DOHH2 (cell line): ENCODE data around the gene DNAJC15.

ENCODE experiments used
- EZH2phosphoT487 ChIP-seq: fragments of 200-600 bp; sonication (generic); IDR thresholded peaks from 2 replicates; pipeline ENCODE4 v1.6.1; 2017; ENCODE audit warnings: borderline replicate concordance, mild to moderate bottlenecking, antibody characterized with exemption, low read length, moderate library complexity, mixed read lengths
- TF ChIP-seq, protein P1 (sequence below): fragments of 200-600 bp; sonication (generic); IDR thresholded peaks from one replicate; pipeline ENCODE4 v1.5.1; 2014; ENCODE audit warnings: antibody characterized with exemption, mild to moderate bottlenecking, low read depth, low read length; ENCODE audit not compliant: poor library complexity, severe bottlenecking

DNA sequence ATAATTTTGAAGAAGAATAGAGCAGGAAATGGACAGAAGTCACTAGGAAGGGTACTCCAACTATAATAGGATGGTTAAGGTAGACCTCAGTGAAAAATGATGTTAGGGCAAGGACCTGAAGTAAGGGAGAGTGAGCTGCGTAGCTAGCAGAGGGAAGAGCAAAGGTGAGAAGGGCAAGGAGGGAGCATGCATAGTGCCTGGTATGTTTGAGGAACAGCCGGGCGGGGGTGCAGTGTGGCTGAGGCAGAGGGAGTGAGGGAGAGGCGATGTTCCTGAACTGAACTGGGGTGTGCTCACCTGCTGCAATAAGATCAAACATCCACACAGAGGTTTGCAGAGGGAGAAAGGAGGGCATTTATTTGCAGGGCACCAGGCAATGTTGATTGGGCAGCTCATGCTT, 110.4 kb downstream of the DNAJC15 start:
- TF ChIP-seq, protein P1, sequence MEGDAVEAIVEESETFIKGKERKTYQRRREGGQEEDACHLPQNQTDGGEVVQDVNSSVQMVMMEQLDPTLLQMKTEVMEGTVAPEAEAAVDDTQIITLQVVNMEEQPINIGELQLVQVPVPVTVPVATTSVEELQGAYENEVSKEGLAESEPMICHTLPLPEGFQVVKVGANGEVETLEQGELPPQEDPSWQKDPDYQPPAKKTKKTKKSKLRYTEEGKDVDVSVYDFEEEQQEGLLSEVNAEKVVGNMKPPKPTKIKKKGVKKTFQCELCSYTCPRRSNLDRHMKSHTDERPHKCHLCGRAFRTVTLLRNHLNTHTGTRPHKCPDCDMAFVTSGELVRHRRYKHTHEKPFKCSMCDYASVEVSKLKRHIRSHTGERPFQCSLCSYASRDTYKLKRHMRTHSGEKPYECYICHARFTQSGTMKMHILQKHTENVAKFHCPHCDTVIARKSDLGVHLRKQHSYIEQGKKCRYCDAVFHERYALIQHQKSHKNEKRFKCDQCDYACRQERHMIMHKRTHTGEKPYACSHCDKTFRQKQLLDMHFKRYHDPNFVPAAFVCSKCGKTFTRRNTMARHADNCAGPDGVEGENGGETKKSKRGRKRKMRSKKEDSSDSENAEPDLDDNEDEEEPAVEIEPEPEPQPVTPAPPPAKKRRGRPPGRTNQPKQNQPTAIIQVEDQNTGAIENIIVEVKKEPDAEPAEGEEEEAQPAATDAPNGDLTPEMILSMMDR = no peak
- no peak for TF ChIP-seq EZH2phosphoT487
